ENCODE results near the gene DGKI.

DGKI gene

GRCh38 chr7:137591421-137591837 is 255.3 kb downstream of the DGKI start:
- no peak for DNase-seq (ENCODE audit: low read depth)

- no peak for DNase-seq (ENCODE audit: low read depth)
These were observed 255.9 kb downstream of the DGKI start for GRCh38 chr7:137590756-137591305.

GRCh38 chr7:137590071-137590755 is 256.6 kb downstream of the DGKI start:
- no peak for DNase-seq (ENCODE audit: low read depth)

- no peak for DNase-seq (ENCODE audit: low read depth)
These were observed 259.4 kb downstream of the DGKI start for GRCh38 chr7:137587326-137587725.

- DNase-seq (ENCODE audit: low read depth): no peak
These were observed 261.2 kb downstream of the DGKI start for GRCh38 chr7:137585591-137585990.

- DNase-seq (ENCODE audit: low read depth): no peak
These were observed 263.6 kb downstream of the DGKI start for GRCh38 chr7:137583172-137583571.

- no peak for DNase-seq (ENCODE audit: low read depth)
These were observed 266.7 kb downstream of the DGKI start for GRCh38 chr7:137579913-137580640.

- DNase-seq (ENCODE audit: low read depth): no peak
These were observed 268.2 kb downstream of the DGKI start for GRCh38 chr7:137578541-137578940.

GRCh38 chr7:137577184-137577583 is 269.6 kb downstream of the DGKI start:
- DNase-seq (ENCODE audit: low read depth): no peak

- DNase-seq (ENCODE audit: low read depth): no peak
These were observed 270.3 kb downstream of the DGKI start for GRCh38 chr7:137576481-137576880.

GRCh38 chr7:137574812-137575211 is 272.0 kb downstream of the DGKI start:
- DNase-seq (ENCODE audit: low read depth): no peak

GRCh38 chr7:137572056-137572784 is 274.6 kb downstream of the DGKI start:
- DNase-seq (ENCODE audit: low read depth): no peak

GRCh38 chr7:137564677-137565076 is 282.1 kb downstream of the DGKI start:
- no peak for DNase-seq (ENCODE audit: low read depth)

- DNase-seq (ENCODE audit: low read depth): no peak
These were observed 282.8 kb downstream of the DGKI start for GRCh38 chr7:137563981-137564380.

- DNase-seq (ENCODE audit: low read depth): no peak
These were observed 299.3 kb downstream of the DGKI start for GRCh38 chr7:137547485-137547884.

GRCh38 chr7:137546671-137547070 is 300.1 kb downstream of the DGKI start:
- no peak for DNase-seq (ENCODE audit: low read depth)

- no peak for DNase-seq (ENCODE audit: low read depth)
These were observed 300.8 kb downstream of the DGKI start for GRCh38 chr7:137546009-137546408.

- DNase-seq (ENCODE audit: low read depth): no peak
These were observed 301.6 kb downstream of the DGKI start for GRCh38 chr7:137545059-137545716.

GRCh38 chr7:137544453-137545058 is 302.2 kb downstream of the DGKI start:
- DNase-seq (ENCODE audit: low read depth): no peak

- DNase-seq (ENCODE audit: low read depth): no peak
These were observed 307.6 kb downstream of the DGKI start for GRCh38 chr7:137539111-137539715.

- DNase-seq (ENCODE audit: low read depth): no peak
These were observed 308.4 kb downstream of the DGKI start for GRCh38 chr7:137538361-137538762.

Measured in activated T-cell treated with anti-CD3 and anti-CD28 coated beads for 48 hours (primary cell).